ENCODE results near the gene SDCCAG8.

The SDCCAG8 gene

GRCh38 chr1:243435836-243436235 lies 180.0 kb downstream of the SDCCAG8 start:
- no peak for TF ChIP-seq ZNF660 (tag by site-specific recombination; IDR thresholded peaks at IDR 0.05)
- no peak for TF ChIP-seq ZNF48 (tag by site-specific recombination; IDR thresholded peaks at IDR 0.05)
- no peaks in the 10 kb centered on the region for H3K9me3 ChIP-seq (ENCODE audit: control insufficient read depth, insufficient read depth, low read depth, low read length)
- CTCF ChIA-PET = interaction anchor here (0.7 kb wide), 1 partner anchor 92 kb away, joined by 3 read pairs; no protein-coding TSS in a partner anchor
- H3K4me3 ChIP-seq (ENCODE audit: low read depth, low read length) = no peak overlapping the region
- H3K36me3 ChIP-seq (ENCODE audit: control insufficient read depth in 2 of 2, insufficient read depth in 1 of 2, low read length in 2 of 2) = no peaks in the 10 kb centered on the region
- no peak overlapping the region for H3K27ac ChIP-seq (ENCODE audit: extremely low read depth, low read depth, low read length)
- peaks cover 19% of the 10 kb centered on the region for H3K4me1 ChIP-seq (ENCODE audit: control insufficient read depth, insufficient read depth, low read length)
- POLR2A ChIA-PET = no interaction called here

GRCh38 chr1:243438146-243438545 lies 182.3 kb downstream of the SDCCAG8 start:
- Histone ChIP-seq H3K4me3 (ENCODE audit: low read depth, low read length) (no peak overlapping the region), H3K4me1 (ENCODE audit: control insufficient read depth, insufficient read depth, low read length) (peaks cover 14% of the 10 kb centered on the region), H3K27ac (ENCODE audit: extremely low read depth, low read depth, low read length) (no peak overlapping the region), H3K9me3 (ENCODE audit: control insufficient read depth, insufficient read depth, low read depth, low read length) (no peaks in the 10 kb centered on the region), H3K36me3 (ENCODE audit: control insufficient read depth in 2 of 2, insufficient read depth in 1 of 2, low read length in 2 of 2) (no peaks in the 10 kb centered on the region)
- TF ChIP-seq ZNF155 (tag by site-specific recombination; IDR thresholded peaks at IDR 0.05) = no peak
- no peak for TF ChIP-seq ZNF311 (tag by site-specific recombination; IDR thresholded peaks at IDR 0.05; ENCODE audit: borderline replicate concordance)
- TF ChIP-seq ZNF366 (tag by site-specific recombination; conservative IDR thresholded peaks at IDR 0.05) = no peak
- no peak for TF ChIP-seq ZNF211 (tag by site-specific recombination; IDR thresholded peaks at IDR 0.05; ENCODE audit: low read depth)
- TF ChIP-seq ZNF529 (tag by site-specific recombination; IDR thresholded peaks at IDR 0.05; ENCODE audit: insufficient replicate concordance) = no peak
- no peak for TF ChIP-seq ZNF501 (tag by site-specific recombination; IDR thresholded peaks at IDR 0.05)
- TF ChIP-seq ZNF350 (tag by site-specific recombination; IDR thresholded peaks at IDR 0.05) = no peak
- ChIA-PET CTCF (no interaction called here), POLR2A (no interaction called here)

- no peaks in the 10 kb centered on the region for H3K9me3 ChIP-seq (ENCODE audit: control insufficient read depth, insufficient read depth, low read depth, low read length)
- TF ChIP-seq GLIS2 (tag by site-specific recombination; IDR thresholded peaks at IDR 0.05) (no peak), KLF17 (tag by site-specific recombination; IDR thresholded peaks at IDR 0.05) (no peak), ZNF629 (tag by site-specific recombination; IDR thresholded peaks at IDR 0.05) (no peak), ZNF398 (tag by site-specific recombination; IDR thresholded peaks at IDR 0.05) (no peak), ZNF623 (tag by site-specific recombination; IDR thresholded peaks at IDR 0.05) (no peak), SALL2 (tag by site-specific recombination; IDR thresholded peaks at IDR 0.05; ENCODE audit: borderline replicate concordance) (no peak)
- CTCF ChIA-PET = no interaction called here
- POLR2A ChIA-PET = no interaction called here
- H3K36me3 ChIP-seq (ENCODE audit: control insufficient read depth in 2 of 2, insufficient read depth in 1 of 2, low read length in 2 of 2) = no peaks in the 10 kb centered on the region
- H3K4me3 ChIP-seq (ENCODE audit: low read depth, low read length) = no peak overlapping the region
- H3K27ac ChIP-seq (ENCODE audit: extremely low read depth, low read depth, low read length) = no peak overlapping the region
- H3K4me1 ChIP-seq (ENCODE audit: control insufficient read depth, insufficient read depth, low read length) = peaks cover 7% of the 10 kb centered on the region
Measured at GRCh38 chr1:243438815-243439214, 183.0 kb downstream of the SDCCAG8 start.

GRCh38 chr1:243440406-243440805 lies 184.6 kb downstream of the SDCCAG8 start:
- Histone ChIP-seq H3K4me3 (ENCODE audit: low read depth, low read length) (no peak overlapping the region), H3K36me3 (ENCODE audit: control insufficient read depth in 2 of 2, insufficient read depth in 1 of 2, low read length in 2 of 2) (no peaks in the 10 kb centered on the region), H3K27ac (ENCODE audit: extremely low read depth, low read depth, low read length) (no peak overlapping the region), H3K4me1 (ENCODE audit: control insufficient read depth, insufficient read depth, low read length) (no peaks in the 10 kb centered on the region), H3K9me3 (ENCODE audit: control insufficient read depth, insufficient read depth, low read depth, low read length) (no peaks in the 10 kb centered on the region)
- TF ChIP-seq ZNF366 (tag by site-specific recombination; conservative IDR thresholded peaks at IDR 0.05) (no peak), ZNF398 (tag by site-specific recombination; IDR thresholded peaks at IDR 0.05) (no peak), ZNF660 (tag by site-specific recombination; IDR thresholded peaks at IDR 0.05) (no peak), ZNF548 (tag by site-specific recombination; IDR thresholded peaks at IDR 0.05) (0 out of 2 replicates have a peak, but pooled peaks have one; percentile 20), PRDM10 (tag by site-specific recombination; IDR thresholded peaks at IDR 0.05) (no peak), ZNF776 (tag by site-specific recombination; IDR thresholded peaks at IDR 0.05; ENCODE audit: borderline replicate concordance) (no peak)
- ChIA-PET POLR2A (no interaction called here), CTCF (interaction anchor here (0.8 kb wide), 1 partner anchor 18 kb away, joined by 3 read pairs; no protein-coding TSS in a partner anchor)

Data from HEK293 (cell line).